ENCODE data around the gene TSPAN32. TPM values are rescaled to one million over a fixed set of nuclear protein-coding genes. Genes with fewer than 3 reads are reported as not detected.
"Not testable (repeated sequence)": the region's sequence is repeated elsewhere in the genome, so short reads cannot be mapped to it uniquely, and the experiment has no call there.

TSPAN32 gene
- total RNA-seq, 3 donors from 2014 or later (not counting 1 experiment from before 2014, with no cell fraction given), result 268 to 327 (median 299) TPM

DNA sequence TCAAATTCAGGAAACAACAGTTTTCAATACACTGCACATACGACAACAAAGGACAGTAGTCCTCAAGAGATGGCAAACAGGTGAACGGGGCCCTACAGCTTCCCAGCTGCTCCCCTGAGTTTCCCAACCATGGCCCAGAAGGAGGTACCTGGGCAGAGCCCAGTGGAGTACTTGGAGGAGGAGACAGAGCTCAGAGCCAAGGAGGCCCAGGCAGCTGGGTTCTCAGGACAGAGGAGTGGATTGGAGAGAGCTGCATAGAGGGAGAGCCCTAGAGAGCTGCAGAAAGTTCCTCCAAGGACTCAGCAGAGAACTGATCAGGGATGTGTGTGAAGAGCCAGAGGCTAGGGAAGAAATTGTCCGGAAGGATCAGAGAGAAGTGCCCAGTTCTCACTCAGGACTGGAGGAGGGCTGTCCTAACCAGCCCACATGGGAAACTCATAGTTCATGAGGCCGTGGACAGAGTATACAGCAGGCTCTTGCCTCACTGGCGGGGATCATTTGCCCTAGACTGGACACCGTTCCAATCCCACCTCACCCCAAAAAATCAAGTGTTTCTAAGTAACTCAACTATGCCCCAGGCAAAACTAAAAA is 23.8 kb upstream of the TSPAN32 start:
- Mint-ChIP-seq H3K36me3 (peaks cover 6% of the 10 kb centered on the region), H3K9me3 (peaks cover 2 to 6% of the 10 kb centered on the region in 2 donors), H3K4me1 (peaks cover 9 to 14% of the 10 kb centered on the region in 2 donors), H3K27me3 (ENCODE audit: low read depth in 2 of 2) (peaks cover 0 to 5% of the 10 kb centered on the region in 2 donors), H3K4me3 (no peak overlapping the region), H3K27ac (no peak overlapping the region)
- Histone ChIP-seq H3K27me3 (ENCODE audit: control insufficient read depth, insufficient read depth, low read length) (no peaks in the 10 kb centered on the region), H3K4me3 (ENCODE audit: low read length) (no peak overlapping the region), H3K36me3 (ENCODE audit: control insufficient read depth, insufficient read depth, low read length) (no peaks in the 10 kb centered on the region), H3K4me1 (ENCODE audit: control insufficient read depth, insufficient read depth, low read length) (no peaks in the 10 kb centered on the region), H3K27ac (ENCODE audit: low read length) (no peak overlapping the region), H3K9me3 (ENCODE audit: control insufficient read depth, insufficient read depth, low read length) (peaks cover 4% of the 10 kb centered on the region)
- no peak for DNase-seq
- WGBS (ENCODE audit: insufficient coverage), result 87% methylated on average over 6 of the region's 6 CpGs
- TF ChIP-seq, protein P1, sequence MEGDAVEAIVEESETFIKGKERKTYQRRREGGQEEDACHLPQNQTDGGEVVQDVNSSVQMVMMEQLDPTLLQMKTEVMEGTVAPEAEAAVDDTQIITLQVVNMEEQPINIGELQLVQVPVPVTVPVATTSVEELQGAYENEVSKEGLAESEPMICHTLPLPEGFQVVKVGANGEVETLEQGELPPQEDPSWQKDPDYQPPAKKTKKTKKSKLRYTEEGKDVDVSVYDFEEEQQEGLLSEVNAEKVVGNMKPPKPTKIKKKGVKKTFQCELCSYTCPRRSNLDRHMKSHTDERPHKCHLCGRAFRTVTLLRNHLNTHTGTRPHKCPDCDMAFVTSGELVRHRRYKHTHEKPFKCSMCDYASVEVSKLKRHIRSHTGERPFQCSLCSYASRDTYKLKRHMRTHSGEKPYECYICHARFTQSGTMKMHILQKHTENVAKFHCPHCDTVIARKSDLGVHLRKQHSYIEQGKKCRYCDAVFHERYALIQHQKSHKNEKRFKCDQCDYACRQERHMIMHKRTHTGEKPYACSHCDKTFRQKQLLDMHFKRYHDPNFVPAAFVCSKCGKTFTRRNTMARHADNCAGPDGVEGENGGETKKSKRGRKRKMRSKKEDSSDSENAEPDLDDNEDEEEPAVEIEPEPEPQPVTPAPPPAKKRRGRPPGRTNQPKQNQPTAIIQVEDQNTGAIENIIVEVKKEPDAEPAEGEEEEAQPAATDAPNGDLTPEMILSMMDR (IDR thresholded peaks at IDR 0.05), result no peak
- intact Hi-C loops (cut with micrococcal nuclease), result no loop called here
- no peak for ATAC-seq

DNA sequence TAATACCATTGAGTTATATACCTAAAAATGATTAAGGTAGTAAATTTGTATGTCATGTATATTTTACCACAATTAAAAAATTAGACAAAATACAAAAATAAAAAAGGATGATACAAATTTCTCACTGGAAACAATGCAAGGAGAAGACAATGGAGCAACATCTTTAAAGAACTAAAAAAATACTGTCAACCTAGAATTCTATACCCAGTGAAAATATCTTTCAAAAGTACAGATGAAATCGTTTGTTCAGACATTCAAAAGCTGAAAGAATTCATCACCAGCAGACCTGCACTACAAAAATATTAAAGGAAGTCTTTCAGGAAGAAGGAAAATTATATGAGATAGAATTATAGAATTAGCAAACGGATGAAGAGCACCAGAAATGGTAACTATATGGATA is 21.6 kb upstream of the TSPAN32 start:
- Histone ChIP-seq H3K27ac (ENCODE audit: low read length) (no peak overlapping the region), H3K27me3 (ENCODE audit: control insufficient read depth, insufficient read depth, low read length) (no peaks in the 10 kb centered on the region), H3K4me1 (ENCODE audit: control insufficient read depth, insufficient read depth, low read length) (no peaks in the 10 kb centered on the region), H3K9me3 (ENCODE audit: control insufficient read depth, insufficient read depth, low read length) (peaks cover 4% of the 10 kb centered on the region), H3K36me3 (ENCODE audit: control insufficient read depth, insufficient read depth, low read length) (no peaks in the 10 kb centered on the region), H3K4me3 (ENCODE audit: low read length) (no peak overlapping the region)
- DNase-seq (no peak), ATAC-seq (no peak)
- Mint-ChIP-seq H3K4me3 (no peak overlapping the region), H3K36me3 (peaks cover 6% of the 10 kb centered on the region), H3K4me1 (peaks cover 9 to 14% of the 10 kb centered on the region in 2 donors), H3K9me3 (peaks cover 2 to 6% of the 10 kb centered on the region in 2 donors), H3K27me3 (ENCODE audit: low read depth in 2 of 2) (peaks cover 0 to 5% of the 10 kb centered on the region in 2 donors), H3K27ac (no peak overlapping the region)
- no CpG with 5 or more reads among the region's 2 CpGs for WGBS (ENCODE audit: insufficient coverage)
- TF ChIP-seq, protein P1 (IDR thresholded peaks at IDR 0.05), result no peak
- intact Hi-C loops (cut with micrococcal nuclease), result no loop called here

DNA sequence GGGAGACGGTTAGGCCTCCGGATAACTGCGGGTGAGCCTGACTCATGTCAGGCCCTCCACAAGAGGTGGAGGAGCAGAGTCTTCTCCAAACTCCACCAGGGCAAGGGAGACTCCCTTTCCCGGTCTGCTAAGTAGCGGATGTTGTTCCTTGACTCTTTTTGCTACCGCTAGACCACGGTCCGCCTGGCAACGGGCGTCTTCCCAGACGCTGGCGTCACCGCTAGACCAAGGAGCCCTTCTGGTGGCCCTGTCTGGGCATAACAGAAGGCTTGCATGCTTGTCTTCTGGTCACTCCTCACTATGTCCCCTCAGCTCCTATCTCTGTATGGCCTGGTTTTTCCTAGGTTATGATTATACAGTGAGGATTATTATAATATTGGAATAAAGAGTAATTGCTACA is 15.5 kb upstream of the TSPAN32 start:
- H3K27ac Mint-ChIP-seq; H3K4me1 ChIP-seq (ENCODE audit: control insufficient read depth, insufficient read depth, low read length); intact Hi-C loops (cut with micrococcal nuclease); H3K27me3 ChIP-seq (ENCODE audit: control insufficient read depth, insufficient read depth, low read length); H3K27ac ChIP-seq (ENCODE audit: low read length); H3K27me3 Mint-ChIP-seq (ENCODE audit: low read depth in 2 of 2); H3K4me3 ChIP-seq (ENCODE audit: low read length); H3K36me3 Mint-ChIP-seq; H3K4me3 Mint-ChIP-seq; ATAC-seq; H3K9me3 ChIP-seq (ENCODE audit: control insufficient read depth, insufficient read depth, low read length); H3K9me3 Mint-ChIP-seq; H3K36me3 ChIP-seq (ENCODE audit: control insufficient read depth, insufficient read depth, low read length): not testable (repeated sequence)
- WGBS (ENCODE audit: insufficient coverage), result 98% methylated on average over 13 of the region's 13 CpGs
- DNase-seq, result peak in 1 of 2 donors; percentile 7
- peaks cover 16 to 36% of the 10 kb centered on the region in 2 donors for H3K4me1 Mint-ChIP-seq

DNA sequence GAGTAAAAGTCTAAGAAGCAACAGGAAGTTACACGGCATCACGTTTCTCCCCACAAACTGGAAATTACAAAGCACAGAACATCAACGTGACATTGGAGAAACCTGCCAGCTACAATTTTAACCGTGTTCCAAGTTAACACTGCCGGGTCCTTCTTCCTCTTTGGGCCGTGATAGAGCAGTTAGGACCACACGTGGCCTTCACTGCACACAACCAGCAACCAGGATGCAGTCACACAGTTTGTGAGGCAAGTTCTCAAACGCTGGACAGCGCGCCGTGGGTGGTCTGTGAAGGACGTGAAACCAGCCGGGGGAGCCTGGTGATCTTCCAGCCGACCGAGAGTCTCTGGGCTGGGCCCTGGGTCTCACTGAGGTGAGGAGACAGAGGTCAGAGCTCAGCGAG is 14.7 kb upstream of the TSPAN32 start:
- H3K9me3 Mint-ChIP-seq, result peaks cover 0 to 2% of the 10 kb centered on the region in 2 donors
- H3K4me3 ChIP-seq (ENCODE audit: low read length), result no peak overlapping the region
- H3K27me3 Mint-ChIP-seq (ENCODE audit: low read depth in 2 of 2), result no peaks in the 10 kb centered on the region
- no peaks in the 10 kb centered on the region for H3K9me3 ChIP-seq (ENCODE audit: control insufficient read depth, insufficient read depth, low read length)
- H3K27me3 ChIP-seq (ENCODE audit: control insufficient read depth, insufficient read depth, low read length), result no peaks in the 10 kb centered on the region
- no peak overlapping the region for H3K4me3 Mint-ChIP-seq
- intact Hi-C loops (cut with micrococcal nuclease), result no loop called here
- H3K27ac Mint-ChIP-seq, result peak overlapping the region in 1 of 2 donors; percentile 15
- ATAC-seq (no peak), DNase-seq (peak in 1 of 2 donors; percentile 1)
- TF ChIP-seq, protein P1 (IDR thresholded peaks at IDR 0.05), result no peak
- 51% methylated on average over 16 of the region's 16 CpGs for WGBS (ENCODE audit: insufficient coverage)
- H3K4me1 Mint-ChIP-seq, result peaks cover 16 to 36% of the 10 kb centered on the region in 2 donors
- peaks cover 3% of the 10 kb centered on the region for H3K4me1 ChIP-seq (ENCODE audit: control insufficient read depth, insufficient read depth, low read length)
- H3K27ac ChIP-seq (ENCODE audit: low read length), result no peak overlapping the region
- no peaks in the 10 kb centered on the region for H3K36me3 Mint-ChIP-seq
- H3K36me3 ChIP-seq (ENCODE audit: control insufficient read depth, insufficient read depth, low read length), result no peaks in the 10 kb centered on the region
